Right lobe of liver (tissue), 6 donors: ENCODE data around the gene NFAT5. TPM values are rescaled to one million over a fixed set of nuclear protein-coding genes. Genes with fewer than 3 reads are reported as not detected.

ENCODE experiments used
- ATAC-seq, 4 donors: fragments of 200-7000 bp; cut with Tn5 transposase; one replicate each; pipeline ENCODE4 v1.9.1; 2020; ENCODE audit warnings: mild to moderate bottlenecking in 4 of 4, moderate library complexity in 4 of 4
- DNase-seq, 3 donors: peaks; one replicate each; pipeline ENCODE4 v3.0.0-alpha.2; 2020
- H3K27ac ChIP-seq, 3 donors: fragments of 200-600 bp; one replicate each; pipeline ENCODE4 v1.8.0; 2022
- H3K27me3 ChIP-seq, 2 donors: fragments of 200-600 bp; one replicate each; pipeline ENCODE4 v1.8.0; 2022
- H3K36me3 ChIP-seq, 4 donors: fragments of 200-600 bp; sonication (generic) in 1 of 4; one replicate each; pipeline versions ENCODE4 v1.5.1 to v1.8.0; 2017 to 2022; ENCODE audit warnings: control low read depth in 1 of 4
- H3K4me1 ChIP-seq, 4 donors: fragments of 200-600 bp; sonication (generic) in 1 of 4; one replicate each; pipeline versions ENCODE4 v1.5.1 to v1.8.0; 2017 to 2022; ENCODE audit warnings: control low read depth in 1 of 4
- H3K4me3 ChIP-seq, 3 donors: fragments of 200-600 bp; one replicate each; pipeline ENCODE4 v1.8.0; 2022
- H3K9me3 ChIP-seq, 4 donors: fragments of 200-600 bp; sonication (generic) in 1 of 4; one replicate each; pipeline versions ENCODE4 v1.5.1 to v1.8.0; 2017 to 2022; ENCODE audit warnings: control low read depth in 1 of 4
- POLR2A ChIP-seq: fragments of 450-650 bp; IDR thresholded peaks from one replicate; pipeline ENCODE4 v1.6.1; 2017; ENCODE audit warnings: antibody characterized with exemption, mild to moderate bottlenecking
- WGBS: methylation state at CpG from one replicate; pipeline ENCODE4 v1.1.6; 2018; ENCODE audit warnings: low coverage, low lambda C conversion rate; ENCODE audit not compliant: insufficient coverage; ENCODE audit errors: missing lambda C conversion rate; 5-methylcytosine and 5-hydroxymethylcytosine counted together
- intact Hi-C, 2 donors: fragments of 100-400 bp; cut with DNase I; formaldehyde crosslinking; loops; one replicate each; pipeline versions ENCODE4 v1.11.2 to v1.14.1; 2022
- total RNA-seq, 6 experiments: library from RNA; depleted of rRNA in 2 of 6; stranded (reverse); fragments of >200 nt in 2 of 6; fragmentation: NEBNext Ultra II Directional in 3 of 6; extraction: Animal tissue kit (Norgen Biotek cat#: 25700) in 3 of 6; gene quantifications; one replicate each; pipeline versions ENCODE4 v1.1.0 to v1.2.4, GENCODE V29; 2016 to 2023
- TF ChIP-seq, protein P1 (sequence below), 4 donors: fragments of 200-600 bp in 3 of 4; fragments of 450-650 bp in 1 of 4; IDR thresholded peaks; one replicate each; pipeline versions ENCODE4 v1.5.1 to v1.8.0; 2016 to 2022; ENCODE audit warnings: antibody characterized with exemption in 4 of 4, mild to moderate bottlenecking in 2 of 4
- donor health status: DM: no; HTN: yes; CAD: no.
- donor health status: DM: no; HTN: no; CAD: no.
- donor health status: DM: no; HTN: no; CAD: no.
- donor health status: DM: no; HTN: yes; CAD: no.
- donor health status: DM: no; HTN: yes; CAD: no.

The NFAT5 gene
- total RNA-seq, 6 experiments from 2014 or later: 10.3 to 19.6 (median 14.8) TPM

DNA sequence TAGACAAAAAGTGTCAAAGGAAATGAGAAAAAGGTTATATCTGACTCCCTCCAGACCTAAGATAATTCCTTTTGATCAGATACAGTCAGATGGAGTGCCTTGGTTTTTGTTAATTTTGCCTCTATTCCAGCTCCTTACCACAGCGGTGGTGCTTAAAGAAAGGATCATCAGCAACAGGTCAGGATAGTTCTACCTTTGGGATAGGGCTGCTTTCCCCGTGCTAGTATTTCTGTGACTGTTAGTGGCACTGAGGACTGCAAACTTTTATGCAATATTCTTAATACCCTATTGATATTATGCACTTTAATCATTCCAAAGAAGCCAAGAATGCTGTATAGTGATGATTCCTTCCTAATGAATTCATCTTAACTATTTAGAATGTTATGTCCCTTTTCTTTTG, 136.1 kb downstream of the NFAT5 start:
- WGBS: 71% methylated on average over 1 of the region's 2 CpGs
- Histone ChIP-seq H3K36me3 (peaks cover 0 to 22% (median 2%) of the 10 kb centered on the region in 4 donors), H3K27ac (no peak overlapping the region), H3K4me1 (peaks cover 0 to 3% (median 0%) of the 10 kb centered on the region in 4 donors), H3K9me3 (no peaks in the 10 kb centered on the region), H3K27me3 (no peaks in the 10 kb centered on the region), H3K4me3 (no peak overlapping the region)
- intact Hi-C loops: no loop called here
- TF ChIP-seq POLR2A: no peak
- TF ChIP-seq, protein P1, sequence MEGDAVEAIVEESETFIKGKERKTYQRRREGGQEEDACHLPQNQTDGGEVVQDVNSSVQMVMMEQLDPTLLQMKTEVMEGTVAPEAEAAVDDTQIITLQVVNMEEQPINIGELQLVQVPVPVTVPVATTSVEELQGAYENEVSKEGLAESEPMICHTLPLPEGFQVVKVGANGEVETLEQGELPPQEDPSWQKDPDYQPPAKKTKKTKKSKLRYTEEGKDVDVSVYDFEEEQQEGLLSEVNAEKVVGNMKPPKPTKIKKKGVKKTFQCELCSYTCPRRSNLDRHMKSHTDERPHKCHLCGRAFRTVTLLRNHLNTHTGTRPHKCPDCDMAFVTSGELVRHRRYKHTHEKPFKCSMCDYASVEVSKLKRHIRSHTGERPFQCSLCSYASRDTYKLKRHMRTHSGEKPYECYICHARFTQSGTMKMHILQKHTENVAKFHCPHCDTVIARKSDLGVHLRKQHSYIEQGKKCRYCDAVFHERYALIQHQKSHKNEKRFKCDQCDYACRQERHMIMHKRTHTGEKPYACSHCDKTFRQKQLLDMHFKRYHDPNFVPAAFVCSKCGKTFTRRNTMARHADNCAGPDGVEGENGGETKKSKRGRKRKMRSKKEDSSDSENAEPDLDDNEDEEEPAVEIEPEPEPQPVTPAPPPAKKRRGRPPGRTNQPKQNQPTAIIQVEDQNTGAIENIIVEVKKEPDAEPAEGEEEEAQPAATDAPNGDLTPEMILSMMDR (IDR thresholded peaks at IDR 0.05): no peak
- DNase-seq: no peak
- no peak for ATAC-seq

DNA sequence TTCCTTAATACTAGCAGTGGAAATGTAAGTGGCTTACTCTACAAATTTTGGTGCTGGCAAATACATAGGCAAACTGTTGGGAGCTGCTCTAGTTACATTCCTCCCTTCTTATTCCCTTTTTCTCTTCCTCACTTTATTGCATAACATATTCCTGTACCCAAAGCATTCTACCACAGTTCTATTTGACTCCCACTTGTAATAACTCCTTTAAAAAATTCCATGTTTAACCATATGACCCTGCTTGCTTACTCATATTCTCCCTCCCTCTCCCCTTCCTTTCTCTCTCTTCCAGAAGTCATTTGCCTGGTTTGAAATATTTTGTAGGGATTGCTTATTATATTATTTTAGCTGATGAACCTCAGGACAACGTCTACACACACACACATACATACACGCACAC, 137.9 kb downstream of the NFAT5 start:
- peaks cover 0 to 3% (median 0%) of the 10 kb centered on the region in 4 donors for H3K4me1 ChIP-seq
- no peaks in the 10 kb centered on the region for H3K27me3 ChIP-seq
- peaks cover 0 to 12% (median 2%) of the 10 kb centered on the region in 4 donors for H3K36me3 ChIP-seq
- H3K4me3 ChIP-seq: no peak overlapping the region
- 69% methylated on average over 2 of the region's 2 CpGs for WGBS
- no peak overlapping the region for H3K27ac ChIP-seq
- no peaks in the 10 kb centered on the region for H3K9me3 ChIP-seq
- DNase-seq (no peak), ATAC-seq (no peak)
- TF ChIP-seq POLR2A: no peak
- TF ChIP-seq, protein P1 (IDR thresholded peaks at IDR 0.05): no peak
- intact Hi-C loops: no loop called here

DNA sequence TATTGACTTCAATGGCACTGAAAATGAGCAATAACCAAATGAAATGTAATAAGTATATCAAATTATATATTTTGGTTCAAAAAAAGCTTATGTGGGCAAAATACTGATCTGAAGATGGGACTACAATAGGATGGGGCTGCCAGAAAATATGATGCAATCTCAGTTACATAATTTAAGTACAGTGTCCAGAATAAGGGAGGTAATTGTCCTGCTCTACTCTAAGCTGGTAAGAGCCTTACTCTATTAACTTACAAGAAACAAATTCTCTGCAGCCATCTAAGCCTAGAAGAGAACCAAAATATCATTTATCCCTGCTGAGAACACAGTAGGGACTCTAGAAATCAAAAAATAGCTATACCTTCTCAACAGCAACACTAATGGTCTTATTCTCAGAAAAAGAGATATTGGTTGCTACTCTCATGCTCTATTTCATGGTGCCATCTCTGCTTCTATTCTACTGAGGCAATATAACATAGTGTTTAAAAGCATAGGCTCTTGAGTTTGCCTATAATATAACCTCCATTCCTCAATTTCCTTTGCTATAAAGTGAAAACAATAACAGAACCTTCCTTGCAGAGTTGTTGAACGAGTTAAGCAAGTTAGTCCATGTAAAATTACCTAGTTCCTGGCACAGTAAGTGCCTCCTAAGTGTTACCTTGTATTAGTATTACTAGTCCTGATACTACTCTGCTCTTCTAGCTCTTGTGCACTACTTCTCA, 140.6 kb downstream of the NFAT5 start:
- 70% methylated on average over 1 of the region's 1 CpG for WGBS
- DNase-seq (no peak), ATAC-seq (peak in 1 of 4 donors; percentile 39)
- intact Hi-C loops: no loop called here
- Histone ChIP-seq H3K36me3 (peaks cover 0 to 12% (median 0%) of the 10 kb centered on the region in 4 donors), H3K4me1 (peaks cover 0 to 3% (median 0%) of the 10 kb centered on the region in 4 donors), H3K9me3 (no peaks in the 10 kb centered on the region), H3K27me3 (no peaks in the 10 kb centered on the region), H3K4me3 (no peak overlapping the region), H3K27ac (peak overlapping the region in 1 of 3 donors; percentile 5)
- no peak for TF ChIP-seq POLR2A
- TF ChIP-seq, protein P1 (IDR thresholded peaks at IDR 0.05): no peak

DNA sequence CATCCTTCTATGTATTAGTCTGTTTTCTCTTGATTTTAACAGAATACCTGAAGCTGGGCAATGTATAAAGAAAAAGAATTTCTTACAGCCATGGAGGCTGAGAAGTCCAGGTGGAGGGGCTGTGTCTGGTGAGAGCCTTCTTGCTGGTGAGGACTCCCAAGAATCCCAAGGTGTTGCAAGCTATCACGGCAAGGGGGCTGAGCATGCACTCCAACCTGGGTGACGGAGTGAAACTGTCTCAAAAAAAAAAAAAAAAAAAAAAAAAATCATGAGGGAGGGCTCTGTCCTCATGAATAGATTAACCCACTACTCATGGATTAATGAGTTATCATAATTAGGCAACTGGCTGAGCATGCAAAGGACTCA, 141.2 kb downstream of the NFAT5 start:
- H3K9me3 ChIP-seq: no peaks in the 10 kb centered on the region
- intact Hi-C loops: no loop called here
- ATAC-seq: no peak

More for the DNA sequence above, 141.2 kb downstream of the NFAT5 start:
- no peak for DNase-seq
- Histone ChIP-seq H3K27ac (no peak overlapping the region), H3K4me1 (peaks cover 0 to 3% (median 0%) of the 10 kb centered on the region in 4 donors), H3K4me3 (no peak overlapping the region), H3K36me3 (peaks cover 0 to 8% (median 0%) of the 10 kb centered on the region in 4 donors), H3K27me3 (no peaks in the 10 kb centered on the region)
- WGBS: 100% methylated on average over 2 of the region's 2 CpGs
- TF ChIP-seq, protein P1 (IDR thresholded peaks at IDR 0.05): no peak
- no peak for TF ChIP-seq POLR2A
